ENCODE results near the gene FMNL2. TPM values are rescaled to one million over a fixed set of nuclear protein-coding genes. Genes with fewer than 3 reads are reported as not detected.

The FMNL2 gene
- total RNA-seq, 1 experiment from 2014 or later, result 43.1 TPM

DNA sequence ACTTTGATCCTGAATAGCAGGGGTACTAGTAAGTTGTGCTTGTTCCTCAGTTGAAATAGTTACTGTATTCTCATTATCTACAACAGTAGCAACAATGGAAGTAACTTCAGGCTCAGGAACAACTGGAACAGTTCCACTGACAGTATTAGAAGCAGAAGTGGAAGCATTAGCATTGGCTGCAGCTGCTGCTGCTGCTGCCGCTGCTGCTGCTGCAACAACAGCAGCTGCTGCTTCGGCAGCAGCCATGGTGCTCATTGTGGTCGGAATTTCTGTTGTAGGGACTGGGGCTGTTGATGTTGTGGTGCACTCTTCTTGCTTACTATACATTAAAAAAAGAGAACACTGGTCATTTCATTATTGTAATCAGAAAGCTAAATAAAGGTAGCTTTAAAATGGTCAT lies 341.5 kb downstream of the FMNL2 start:
- Histone ChIP-seq H3K27me3 (replicated peaks; ENCODE audit: insufficient read depth, low read depth, low read length, poor library complexity) (no peaks in the 10 kb centered on the region), H3K9me3 (ENCODE audit: low read depth, low read length, poor library complexity, severe bottlenecking) (no peaks in the 10 kb centered on the region), H3K4me3 (ENCODE audit: low read depth, low read length, poor library complexity, severe bottlenecking) (no peak overlapping the region), H3K36me3 (ENCODE audit: insufficient read depth, low read length, poor library complexity, severe bottlenecking) (peaks cover 99% of the 10 kb centered on the region), H3K4me1 (ENCODE audit: insufficient read depth, low read length, poor library complexity, severe bottlenecking) (no peaks in the 10 kb centered on the region), H3K27ac (ENCODE audit: low read depth, low read length, poor library complexity, severe bottlenecking) (no peak overlapping the region)
- TF ChIP-seq, protein P1, sequence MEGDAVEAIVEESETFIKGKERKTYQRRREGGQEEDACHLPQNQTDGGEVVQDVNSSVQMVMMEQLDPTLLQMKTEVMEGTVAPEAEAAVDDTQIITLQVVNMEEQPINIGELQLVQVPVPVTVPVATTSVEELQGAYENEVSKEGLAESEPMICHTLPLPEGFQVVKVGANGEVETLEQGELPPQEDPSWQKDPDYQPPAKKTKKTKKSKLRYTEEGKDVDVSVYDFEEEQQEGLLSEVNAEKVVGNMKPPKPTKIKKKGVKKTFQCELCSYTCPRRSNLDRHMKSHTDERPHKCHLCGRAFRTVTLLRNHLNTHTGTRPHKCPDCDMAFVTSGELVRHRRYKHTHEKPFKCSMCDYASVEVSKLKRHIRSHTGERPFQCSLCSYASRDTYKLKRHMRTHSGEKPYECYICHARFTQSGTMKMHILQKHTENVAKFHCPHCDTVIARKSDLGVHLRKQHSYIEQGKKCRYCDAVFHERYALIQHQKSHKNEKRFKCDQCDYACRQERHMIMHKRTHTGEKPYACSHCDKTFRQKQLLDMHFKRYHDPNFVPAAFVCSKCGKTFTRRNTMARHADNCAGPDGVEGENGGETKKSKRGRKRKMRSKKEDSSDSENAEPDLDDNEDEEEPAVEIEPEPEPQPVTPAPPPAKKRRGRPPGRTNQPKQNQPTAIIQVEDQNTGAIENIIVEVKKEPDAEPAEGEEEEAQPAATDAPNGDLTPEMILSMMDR (conservative IDR thresholded peaks at IDR 0.05; ENCODE audit: low read depth, low read length), result no peak
- no peak for TF ChIP-seq EZH2 (IDR thresholded peaks at IDR 0.05; ENCODE audit: borderline replicate concordance, low read depth, low read length, poor library complexity, severe bottlenecking)
- ChIA-PET CTCF (no interaction called here), POLR2A (ENCODE audit: low non-redundant PET) (no interaction called here)
- DNase-seq (ENCODE audit: low spot score), result no peak
- no TSS peak for BruUV-seq (replicated peaks)
- intact Hi-C loops (cut with micrococcal nuclease; ENCODE audit: unreplicated experiment), result no loop called here

DNA sequence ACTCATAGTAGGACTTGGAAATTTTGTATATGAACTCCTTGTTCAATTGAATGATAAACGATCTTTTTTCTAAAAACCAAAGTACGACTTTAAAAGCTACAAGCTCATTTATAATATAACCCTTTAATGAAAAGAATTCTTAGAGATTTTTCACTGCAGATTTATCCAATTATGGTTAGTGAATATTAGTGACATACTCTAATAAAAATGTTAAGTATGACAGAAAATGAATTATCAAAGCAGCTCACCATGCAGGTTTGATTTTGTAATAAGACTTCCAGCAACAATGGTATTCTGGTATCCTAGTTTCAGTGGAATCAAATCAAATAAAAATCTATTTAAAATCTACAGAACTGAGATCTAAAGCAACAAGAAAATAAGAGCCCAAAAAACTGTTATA lies 343.8 kb downstream of the FMNL2 start:
- Histone ChIP-seq H3K27me3 (replicated peaks; ENCODE audit: insufficient read depth, low read depth, low read length, poor library complexity) (no peaks in the 10 kb centered on the region), H3K4me1 (ENCODE audit: insufficient read depth, low read length, poor library complexity, severe bottlenecking) (no peaks in the 10 kb centered on the region), H3K9me3 (ENCODE audit: low read depth, low read length, poor library complexity, severe bottlenecking) (no peaks in the 10 kb centered on the region), H3K36me3 (ENCODE audit: insufficient read depth, low read length, poor library complexity, severe bottlenecking) (peaks cover 76% of the 10 kb centered on the region), H3K27ac (ENCODE audit: low read depth, low read length, poor library complexity, severe bottlenecking) (no peak overlapping the region), H3K4me3 (ENCODE audit: low read depth, low read length, poor library complexity, severe bottlenecking) (no peak overlapping the region)
- POLR2A ChIA-PET (ENCODE audit: low non-redundant PET), result no interaction called here
- TF ChIP-seq EZH2 (IDR thresholded peaks at IDR 0.05; ENCODE audit: borderline replicate concordance, low read depth, low read length, poor library complexity, severe bottlenecking), result no peak
- TF ChIP-seq, protein P1 (conservative IDR thresholded peaks at IDR 0.05; ENCODE audit: low read depth, low read length), result no peak
- no peak for DNase-seq (ENCODE audit: low spot score)
- no TSS peak for BruUV-seq (replicated peaks)
- CTCF ChIA-PET, result no interaction called here
- intact Hi-C loops (cut with micrococcal nuclease; ENCODE audit: unreplicated experiment), result no loop called here

DNA sequence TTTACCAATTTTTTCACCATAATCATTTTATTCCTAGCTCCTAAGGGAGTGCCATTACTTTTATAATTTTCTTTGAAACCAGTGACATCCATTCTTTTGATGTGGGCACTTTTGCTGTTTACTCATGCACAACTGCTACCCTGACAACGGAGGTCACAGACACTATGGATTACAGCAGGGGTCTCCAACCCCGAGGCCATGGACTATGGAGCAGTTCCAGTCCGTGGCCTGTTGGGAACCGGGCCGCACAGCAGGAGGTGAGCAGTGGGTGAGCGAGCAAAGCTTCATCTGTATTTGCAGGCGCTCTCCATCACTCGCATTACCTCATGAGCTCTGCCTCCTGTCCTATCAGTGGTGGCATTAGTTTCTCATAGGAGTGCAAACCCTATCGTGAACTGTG lies 347.7 kb downstream of the FMNL2 start:
- H3K9me3 ChIP-seq (ENCODE audit: low read depth, low read length, poor library complexity, severe bottlenecking), result no peaks in the 10 kb centered on the region
- no TSS peak for BruUV-seq (replicated peaks)
- ChIA-PET CTCF (no interaction called here), POLR2A (ENCODE audit: low non-redundant PET) (no interaction called here)
- no peaks in the 10 kb centered on the region for H3K4me1 ChIP-seq (ENCODE audit: insufficient read depth, low read length, poor library complexity, severe bottlenecking)
- H3K27ac ChIP-seq (ENCODE audit: low read depth, low read length, poor library complexity, severe bottlenecking), result no peak overlapping the region
- no peak overlapping the region for H3K4me3 ChIP-seq (ENCODE audit: low read depth, low read length, poor library complexity, severe bottlenecking)
- no peak for DNase-seq (ENCODE audit: low spot score)
- no peaks in the 10 kb centered on the region for H3K27me3 ChIP-seq (replicated peaks; ENCODE audit: insufficient read depth, low read depth, low read length, poor library complexity)
- peaks cover 38% of the 10 kb centered on the region for H3K36me3 ChIP-seq (ENCODE audit: insufficient read depth, low read length, poor library complexity, severe bottlenecking)
- intact Hi-C loops (cut with micrococcal nuclease; ENCODE audit: unreplicated experiment), result no loop called here
- no peak for TF ChIP-seq EZH2 (IDR thresholded peaks at IDR 0.05; ENCODE audit: borderline replicate concordance, low read depth, low read length, poor library complexity, severe bottlenecking)
- TF ChIP-seq, protein P1 (conservative IDR thresholded peaks at IDR 0.05; ENCODE audit: low read depth, low read length), result no peak

Measured in A673 (cell line).